Muscle of leg (tissue), 11 donors: ENCODE data around the gene GRIK2. TPM values are rescaled to one million over a fixed set of nuclear protein-coding genes. Genes with fewer than 3 reads are reported as not detected.

Source experiments
- DNase-seq: peaks from one replicate; pipeline ENCODE4 v3.0.0; 2013
- H3K27ac ChIP-seq: one replicate; pipeline ENCODE4 v1.5.1; 2013; ENCODE audit warnings: mild to moderate bottlenecking, low read length, control low read depth
- H3K27me3 ChIP-seq: one replicate; pipeline ENCODE4 v1.6.1; 2013; ENCODE audit warnings: low read length; ENCODE audit not compliant: control insufficient read depth, insufficient read depth
- H3K36me3 ChIP-seq: one replicate; pipeline ENCODE4 v1.6.1; 2013; ENCODE audit warnings: low read length; ENCODE audit not compliant: control insufficient read depth, insufficient read depth
- H3K4me1 ChIP-seq: one replicate; pipeline ENCODE4 v1.6.1; 2013; ENCODE audit warnings: low read length; ENCODE audit not compliant: control insufficient read depth, insufficient read depth
- H3K4me3 ChIP-seq: one replicate; pipeline ENCODE4 v1.5.1; 2013; ENCODE audit warnings: low read length, control low read depth
- H3K9me3 ChIP-seq: replicated peaks from 2 replicates; pipeline ENCODE4 v1.6.1; 2013; ENCODE audit warnings: low read depth, low read length; ENCODE audit not compliant: control insufficient read depth
- WGBS: methylation state at CpG from one replicate; pipeline ENCODE4 v1.1.5; 2013; ENCODE audit warnings: missing lambda C conversion rate; ENCODE audit not compliant: insufficient coverage; 5-methylcytosine and 5-hydroxymethylcytosine counted together
- polyA plus RNA-seq, 8 donors: library from polyadenylated mRNA; unstranded; fragments of 120-200 nt; gene quantifications; one replicate each; pipeline versions ENCODE4 v1.2.1 to v1.2.3, GENCODE V29; 2013; ENCODE audit warnings: inconsistent platforms in 1 of 8, low replicate concordance in 1 of 8; ENCODE audit not compliant: insufficient read length in 8 of 8, insufficient read depth in 1 of 8
- total RNA-seq: library from RNA; stranded (reverse); fragments of 120-200 nt; gene quantifications from one replicate; pipeline ENCODE4 v1.2.4, GENCODE V29; 2013

Gene GRIK2
- total and polyA plus RNA-seq, 9 donors, result 1.2 to 4.0 (median 1.9) TPM

GRCh38 chr6:101399616-101400162 lies 6.2 kb downstream of the GRIK2 start:
- H3K27me3 ChIP-seq, result peaks cover 46% of the 10 kb centered on the region
- 3% methylated on average over 27 of the region's 30 CpGs for WGBS
- no peak overlapping the region for H3K4me3 ChIP-seq
- DNase-seq, result no peak
- no peak overlapping the region for H3K27ac ChIP-seq
- peaks cover 13% of the 10 kb centered on the region for H3K4me1 ChIP-seq
- H3K9me3 ChIP-seq, result no peaks in the 10 kb centered on the region
- no peaks in the 10 kb centered on the region for H3K36me3 ChIP-seq

- Histone ChIP-seq H3K4me3 (no peak overlapping the region), H3K9me3 (no peaks in the 10 kb centered on the region), H3K36me3 (no peaks in the 10 kb centered on the region), H3K4me1 (peaks cover 13% of the 10 kb centered on the region), H3K27me3 (peaks cover 46% of the 10 kb centered on the region), H3K27ac (no peak overlapping the region)
- DNase-seq, result no peak
- WGBS, result 47% methylated on average over 7 of the region's 10 CpGs
Observed at GRCh38 chr6:101400326-101401135, 7.0 kb downstream of the GRIK2 start.

GRCh38 chr6:101401171-101401570 lies 7.7 kb downstream of the GRIK2 start:
- Histone ChIP-seq H3K4me1 (peaks cover 13% of the 10 kb centered on the region), H3K27me3 (peaks cover 46% of the 10 kb centered on the region), H3K27ac (no peak overlapping the region), H3K4me3 (no peak overlapping the region), H3K36me3 (no peaks in the 10 kb centered on the region), H3K9me3 (no peaks in the 10 kb centered on the region)
- DNase-seq, result no peak
- 24% methylated on average over 7 of the region's 10 CpGs for WGBS

- no peak for DNase-seq
- Histone ChIP-seq H3K27me3 (peaks cover 46% of the 10 kb centered on the region), H3K27ac (no peak overlapping the region), H3K9me3 (no peaks in the 10 kb centered on the region), H3K36me3 (no peaks in the 10 kb centered on the region), H3K4me1 (peaks cover 13% of the 10 kb centered on the region), H3K4me3 (no peak overlapping the region)
- WGBS, result under 1% methylated on average over 41 of the region's 50 CpGs
Observed at GRCh38 chr6:101401792-101402621, 8.5 kb downstream of the GRIK2 start.

GRCh38 chr6:101402622-101403031 lies 9.1 kb downstream of the GRIK2 start:
- Histone ChIP-seq H3K4me1 (peaks cover 13% of the 10 kb centered on the region), H3K27me3 (peaks cover 46% of the 10 kb centered on the region), H3K4me3 (no peak overlapping the region), H3K36me3 (no peaks in the 10 kb centered on the region), H3K27ac (no peak overlapping the region), H3K9me3 (no peaks in the 10 kb centered on the region)
- DNase-seq, result no peak
- WGBS, result 1% methylated on average over 28 of the region's 28 CpGs

- 0% methylated on average over 2 of the region's 16 CpGs for WGBS
- H3K4me3 ChIP-seq, result no peak overlapping the region
Observed at GRCh38 chr6:101403216-101403945, 9.9 kb downstream of the GRIK2 start.

GRCh38 chr6:101404775-101405174 lies 11.3 kb downstream of the GRIK2 start:
- Histone ChIP-seq H3K4me3 (no peak overlapping the region), H3K4me1 (peaks cover 11% of the 10 kb centered on the region), H3K9me3 (no peaks in the 10 kb centered on the region), H3K27me3 (peaks cover 33% of the 10 kb centered on the region), H3K27ac (no peak overlapping the region), H3K36me3 (no peaks in the 10 kb centered on the region)
- no peak for DNase-seq
- no CpG with 5 or more reads among the region's 4 CpGs for WGBS

More at GRCh38 chr6:101403216-101403945, 9.9 kb downstream of the GRIK2 start:
- peaks cover 46% of the 10 kb centered on the region for H3K27me3 ChIP-seq
- DNase-seq, result no peak
- H3K4me1 ChIP-seq, result peaks cover 13% of the 10 kb centered on the region
- H3K27ac ChIP-seq, result no peak overlapping the region
- H3K36me3 ChIP-seq, result no peaks in the 10 kb centered on the region
- H3K9me3 ChIP-seq, result no peaks in the 10 kb centered on the region

GRCh38 chr6:101413773-101414172 lies 20.3 kb downstream of the GRIK2 start:
- no peak overlapping the region for H3K4me3 ChIP-seq
- H3K27ac ChIP-seq, result no peak overlapping the region
- no peaks in the 10 kb centered on the region for H3K36me3 ChIP-seq
- DNase-seq, result no peak
- no peaks in the 10 kb centered on the region for H3K9me3 ChIP-seq
- no peaks in the 10 kb centered on the region for H3K4me1 ChIP-seq
- no peaks in the 10 kb centered on the region for H3K27me3 ChIP-seq

- WGBS, result 60% methylated on average over 1 of the region's 1 CpG
- no peak overlapping the region for H3K4me3 ChIP-seq
- H3K36me3 ChIP-seq, result no peaks in the 10 kb centered on the region
- H3K4me1 ChIP-seq, result no peaks in the 10 kb centered on the region
- no peak for DNase-seq
- H3K9me3 ChIP-seq, result no peaks in the 10 kb centered on the region
- no peaks in the 10 kb centered on the region for H3K27me3 ChIP-seq
- no peak overlapping the region for H3K27ac ChIP-seq
Observed at GRCh38 chr6:101417900-101418299, 24.4 kb downstream of the GRIK2 start.
